Epithelial cell of esophagus (primary cell): Measurements from ENCODE around the gene ERRFI1.
A peak's percentile ranks its signal among the peaks of the same experiment; 100 is the strongest.
"Not testable (repeated sequence)": the region's sequence is repeated elsewhere in the genome, so short reads cannot be mapped to it uniquely, and the experiment has no call there.

Source experiments
- DNase-seq: peaks from one replicate; pipeline ENCODE4 v3.0.0; 2010; ENCODE audit warnings: low read depth
- H3K4me3 ChIP-seq: 2 replicates; pipeline ENCODE4 v1.5.1; 2011; ENCODE audit warnings: mild to moderate bottlenecking, low read length, control low read depth
- CTCF ChIP-seq: IDR thresholded peaks from 2 replicates; pipeline ENCODE4 v1.5.1; 2011; ENCODE audit warnings: low read depth, mild to moderate bottlenecking, low read length, control low read depth, inconsistent platforms; ENCODE audit not compliant: insufficient read depth; ENCODE audit errors: missing control alignments

The ERRFI1 gene

DNA sequence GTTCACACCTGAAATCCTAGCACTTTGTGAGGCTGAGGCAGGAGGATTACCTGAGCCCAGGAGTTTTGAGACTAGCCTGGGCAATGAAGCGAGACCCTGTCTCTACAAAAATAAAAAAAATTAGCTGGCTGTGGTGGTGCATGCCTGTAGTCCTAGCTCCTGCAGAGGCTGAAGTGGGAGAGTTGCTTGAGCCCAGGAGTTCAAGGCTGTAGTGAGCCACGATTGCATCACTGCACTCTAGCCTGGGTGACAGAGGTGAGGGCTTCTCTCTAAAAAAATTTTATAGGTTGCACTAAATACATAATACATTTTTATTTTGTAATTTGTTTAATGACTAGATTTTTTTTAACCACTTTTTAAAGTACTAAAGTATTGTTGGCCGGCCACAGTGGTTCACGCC is 58.5 kb downstream of the ERRFI1 start:
- H3K4me3 ChIP-seq: no peak overlapping the region
- no peak for TF ChIP-seq CTCF
- DNase-seq: no peak

DNA sequence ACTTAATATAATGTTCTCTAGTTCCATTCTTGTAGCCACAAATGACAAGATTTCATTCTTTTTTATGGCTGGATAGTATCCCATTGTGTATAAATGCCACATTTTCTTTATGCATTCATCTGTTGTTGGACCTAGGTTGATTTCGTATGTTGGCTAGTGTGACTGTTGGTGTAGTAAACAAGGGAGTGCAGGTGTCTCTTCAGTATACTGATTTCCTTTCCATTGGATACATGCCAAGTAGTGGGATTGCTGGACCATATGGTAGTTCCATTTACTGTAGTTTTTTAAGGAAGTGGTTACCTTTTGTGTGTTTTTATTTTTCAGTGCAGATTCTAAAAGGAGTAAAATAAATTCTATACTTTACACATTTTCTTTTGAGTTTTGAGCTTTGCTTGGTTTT is 58.9 kb downstream of the ERRFI1 start:
- H3K4me3 ChIP-seq: no peak overlapping the region
- no peak for DNase-seq
- no peak for TF ChIP-seq CTCF

DNA sequence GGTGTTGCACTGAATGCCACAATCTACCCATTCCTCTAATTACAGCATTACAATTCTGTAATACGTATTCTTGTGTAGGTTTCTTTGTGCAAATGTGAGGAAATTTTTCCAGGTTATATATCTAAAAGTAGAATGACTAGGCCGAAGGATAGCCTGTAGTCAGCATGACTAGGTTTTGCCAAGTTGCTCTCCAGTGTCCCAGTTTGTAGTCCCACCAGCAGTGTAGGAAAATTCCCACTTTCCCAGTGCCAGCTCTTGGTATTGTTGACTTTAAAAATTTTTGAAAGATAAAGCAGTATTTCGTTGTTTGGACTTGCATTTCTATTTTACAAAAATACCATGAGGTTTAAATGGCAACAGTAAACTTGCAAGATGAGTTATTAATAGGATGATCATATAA is 61.6 kb downstream of the ERRFI1 start:
- H3K4me3 ChIP-seq: no peak overlapping the region
- no peak for DNase-seq
- no peak for TF ChIP-seq CTCF

- not testable (repeated sequence) for H3K4me3 ChIP-seq, DNase-seq
Measured at GRCh38 chr1:7963841-7964240, 62.3 kb downstream of the ERRFI1 start.

GRCh38 chr1:7963378-7963730 is 62.8 kb downstream of the ERRFI1 start:
- H3K4me3 ChIP-seq, DNase-seq: not testable (repeated sequence)

DNA sequence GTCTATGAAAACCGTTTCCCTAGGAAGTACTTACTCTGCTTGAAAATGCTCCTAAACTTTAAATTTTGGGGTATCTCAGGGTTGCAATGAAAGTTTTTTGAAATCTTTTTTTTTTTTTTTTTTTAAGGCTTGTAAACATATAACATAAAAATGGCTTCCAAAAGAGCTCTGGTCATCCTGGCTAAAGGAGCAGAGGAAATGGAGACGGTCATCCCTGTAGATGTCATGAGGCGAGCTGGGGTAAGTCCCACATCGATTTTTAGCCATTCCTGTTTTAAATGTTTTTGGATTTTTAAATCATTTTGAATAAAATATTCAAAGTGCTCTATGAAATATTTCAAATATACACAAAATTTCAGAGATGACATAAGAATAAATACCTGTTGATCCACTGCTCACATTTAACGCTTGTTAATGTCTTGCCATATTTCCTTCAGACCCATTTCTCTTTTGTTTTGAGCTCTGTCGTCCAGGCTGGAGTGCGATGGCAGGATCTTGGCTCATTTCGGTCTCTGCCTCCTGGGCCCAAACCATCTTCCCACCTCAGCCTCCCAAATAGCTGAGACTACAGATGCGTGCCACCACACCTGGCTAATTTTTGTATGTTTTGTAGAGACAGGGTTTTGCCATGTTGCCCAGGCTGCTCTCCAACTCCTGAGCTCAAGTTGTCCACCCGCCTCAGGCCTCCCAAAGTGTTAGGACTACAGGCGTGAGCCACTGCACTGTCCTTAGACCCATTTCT is 63.3 kb downstream of the ERRFI1 start:
- peak overlapping the region; percentile 65 for H3K4me3 ChIP-seq
- TF ChIP-seq CTCF: no peak
- DNase-seq: no peak

GRCh38 chr1:7962014-7962335 is 64.1 kb downstream of the ERRFI1 start:
- no peak for TF ChIP-seq CTCF
- peak overlapping the region; percentile 65 for H3K4me3 ChIP-seq
- no peak for DNase-seq
